Calu3 (cell line): ENCODE measurements around the gene FAM114A1. TPM values are rescaled to one million over a fixed set of nuclear protein-coding genes. Genes with fewer than 3 reads are reported as not detected.
A peak's percentile ranks its signal among the peaks of the same experiment; 100 is the strongest.

Experiments used
- BruUV-seq: library from RNA; stranded (reverse); fragments of 400-500 nt; replicated peaks from 2 replicates; lab custom pipeline; 2021; lab: Mats Ljungman, UMichigan
- CTCF ChIA-PET: fragments of 300-600 bp; sonication (Branson Sonifier 250); formaldehyde crosslinking; loops from one replicate; lab custom pipeline; 2022; ENCODE audit warnings: antibody characterized with exemption; lab: Charles Lee
- DNase-seq: peaks from one replicate; pipeline ENCODE4 v3.0.0; 2022
- H3K27ac Mint-ChIP-seq: one replicate; pipeline ENCODE4 v1.8.0; 2022; ENCODE audit warnings: mixed read lengths; ENCODE audit not compliant: unreplicated experiment
- H3K27me3 Mint-ChIP-seq: one replicate; pipeline ENCODE4 v1.8.0; 2022; ENCODE audit warnings: mixed read lengths; ENCODE audit not compliant: unreplicated experiment
- H3K36me3 Mint-ChIP-seq: one replicate; pipeline ENCODE4 v1.8.0; 2022; ENCODE audit warnings: mild to moderate bottlenecking, moderate library complexity, mixed read lengths; ENCODE audit not compliant: insufficient read depth, unreplicated experiment
- H3K4me1 Mint-ChIP-seq: one replicate; pipeline ENCODE4 v1.8.0; 2022; ENCODE audit warnings: mild to moderate bottlenecking, low read depth, mixed read lengths; ENCODE audit not compliant: unreplicated experiment
- H3K4me3 Mint-ChIP-seq: one replicate; pipeline ENCODE4 v1.8.0; 2022; ENCODE audit warnings: mild to moderate bottlenecking, low read depth, moderate library complexity, mixed read lengths; ENCODE audit not compliant: unreplicated experiment
- H3K9me3 Mint-ChIP-seq: one replicate; pipeline ENCODE4 v1.8.0; 2022; ENCODE audit warnings: low read depth, mixed read lengths; ENCODE audit not compliant: unreplicated experiment
- intact Hi-C: fragments of 100-400 bp; cut with micrococcal nuclease; formaldehyde crosslinking; loops from one replicate; pipeline ENCODE4 v1.10.0; 2022; ENCODE audit not compliant: unreplicated experiment
- microRNA-seq: library from miRNA; unstranded; fragments of <30 nt; microRNA quantifications from one replicate; pipeline ENCODE4 v1.2.0, GENCODE V29; 2022
- total RNA-seq: library from RNA; stranded (reverse); gene quantifications from 2 replicates; pipeline ENCODE4 v1.2.3, GENCODE V29; 2022
- TF ChIP-seq, protein P1 (sequence below): fragments of 200-600 bp; IDR thresholded peaks from one replicate; pipeline ENCODE4 v1.8.0; 2022; ENCODE audit warnings: antibody characterized with exemption; ENCODE audit not compliant: unreplicated experiment

Gene FAM114A1
- total RNA-seq, 1 experiment from 2014 or later: 22.1 TPM

DNA sequence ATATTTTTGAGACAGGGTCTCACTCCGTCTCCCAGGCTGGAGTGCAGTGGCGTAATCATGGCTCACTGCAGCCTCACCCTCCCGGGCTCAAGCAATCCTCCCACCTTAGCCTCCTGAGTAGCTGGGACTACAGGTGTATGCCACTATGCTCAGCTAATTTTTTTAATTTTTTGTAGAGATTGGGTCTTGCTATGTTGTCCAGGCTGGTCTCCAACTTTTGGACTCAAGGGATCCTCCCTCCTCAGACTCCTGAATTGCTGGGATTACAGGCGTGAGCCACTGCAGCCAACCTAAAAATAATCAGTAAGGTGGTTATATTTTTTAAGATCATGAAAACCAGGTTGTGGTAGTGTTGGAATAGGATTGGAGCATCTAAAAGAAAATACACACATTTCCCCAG lies 126.5 kb downstream of the FAM114A1 start:
- CTCF ChIA-PET: interaction anchor here (0.5 to 0.7 kb wide), 2 partner anchors 45 to 730 kb away, joined by 3 to 4 read pairs; no protein-coding TSS in a partner anchor

More for the DNA sequence above, 126.5 kb downstream of the FAM114A1 start:
- DNase-seq: no peak
- no TSS peak for BruUV-seq
- Mint-ChIP-seq H3K4me3 (no peak overlapping the region), H3K27ac (no peak overlapping the region), H3K9me3 (no peaks in the 10 kb centered on the region), H3K36me3 (no peaks in the 10 kb centered on the region), H3K4me1 (no peaks in the 10 kb centered on the region), H3K27me3 (no peaks in the 10 kb centered on the region)
- intact Hi-C loops: no loop called here
- TF ChIP-seq, protein P1, sequence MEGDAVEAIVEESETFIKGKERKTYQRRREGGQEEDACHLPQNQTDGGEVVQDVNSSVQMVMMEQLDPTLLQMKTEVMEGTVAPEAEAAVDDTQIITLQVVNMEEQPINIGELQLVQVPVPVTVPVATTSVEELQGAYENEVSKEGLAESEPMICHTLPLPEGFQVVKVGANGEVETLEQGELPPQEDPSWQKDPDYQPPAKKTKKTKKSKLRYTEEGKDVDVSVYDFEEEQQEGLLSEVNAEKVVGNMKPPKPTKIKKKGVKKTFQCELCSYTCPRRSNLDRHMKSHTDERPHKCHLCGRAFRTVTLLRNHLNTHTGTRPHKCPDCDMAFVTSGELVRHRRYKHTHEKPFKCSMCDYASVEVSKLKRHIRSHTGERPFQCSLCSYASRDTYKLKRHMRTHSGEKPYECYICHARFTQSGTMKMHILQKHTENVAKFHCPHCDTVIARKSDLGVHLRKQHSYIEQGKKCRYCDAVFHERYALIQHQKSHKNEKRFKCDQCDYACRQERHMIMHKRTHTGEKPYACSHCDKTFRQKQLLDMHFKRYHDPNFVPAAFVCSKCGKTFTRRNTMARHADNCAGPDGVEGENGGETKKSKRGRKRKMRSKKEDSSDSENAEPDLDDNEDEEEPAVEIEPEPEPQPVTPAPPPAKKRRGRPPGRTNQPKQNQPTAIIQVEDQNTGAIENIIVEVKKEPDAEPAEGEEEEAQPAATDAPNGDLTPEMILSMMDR: no peak

Small RNAs within 50 kb of the gene (microRNA-seq; reads per million reads assigned to microRNA genes)
- 59.4 reads per million, percentile 58 among the genes with 10 or more reads in this experiment for gene MIR574

Other genes with a start within 250 kb of the FAM114A1 start
- gene KLF3, start 203.6 kb upstream of the FAM114A1 start, total RNA-seq: 49.9 and 56.6 TPM in 2 replicates
- gene TLR10, start 84.8 kb upstream of the FAM114A1 start, total RNA-seq: not detected in 2 replicates
- 1.1 and 1.3 TPM in 2 replicates for gene TLR1, start 63.0 kb upstream of the FAM114A1 start, total RNA-seq
- 0.68 and 0.73 TPM in 2 replicates for gene TLR6, start 11.0 kb upstream of the FAM114A1 start, total RNA-seq
- gene TMEM156, start 164.6 kb downstream of the FAM114A1 start, total RNA-seq: 10.4 and 14.1 TPM in 2 replicates
- 38.9 and 57.4 TPM in 2 replicates for gene KLHL5, start 194.4 kb downstream of the FAM114A1 start, total RNA-seq